NCI-H69 (cell line): ENCODE results near the gene C18orf63.
"Not testable (repeated sequence)": the region's sequence is repeated elsewhere in the genome, so short reads cannot be mapped to it uniquely, and the experiment has no call there.

Experiments
- DNase-seq: peaks from one replicate; lab custom pipeline; 2025; lab: John Stamatoyannopoulos, UW

C18orf63 gene

GRCh38 chr18:74315464-74316256 lies at the start of gene C18orf63:
C18orf63 (plus strand) TSS chr18:74315839; CDS start chr18:74317866, 2,027 bp downstream.
- no peak for DNase-seq

GRCh38 chr18:74266161-74266560 lies 49.5 kb upstream of the C18orf63 start:
- no peak for DNase-seq

GRCh38 chr18:74268175-74268574 lies 47.5 kb upstream of the C18orf63 start:
- DNase-seq = no peak

GRCh38 chr18:74268933-74269620 lies 46.6 kb upstream of the C18orf63 start:
- DNase-seq = no peak

- DNase-seq = no peak
These were observed 44.0 kb upstream of the C18orf63 start for GRCh38 chr18:74271635-74272034.

GRCh38 chr18:74273394-74273793 lies 42.2 kb upstream of the C18orf63 start:
- DNase-seq = peak; percentile 87

GRCh38 chr18:74274700-74275099 lies 40.9 kb upstream of the C18orf63 start:
- DNase-seq = no peak

GRCh38 chr18:74275736-74276135 lies 39.9 kb upstream of the C18orf63 start:
- DNase-seq = no peak

GRCh38 chr18:74276609-74277008 lies 39.0 kb upstream of the C18orf63 start:
- no peak for DNase-seq

GRCh38 chr18:74277296-74277695 lies 38.3 kb upstream of the C18orf63 start:
- peak; percentile 15 for DNase-seq

- peak; percentile 20 for DNase-seq
These were observed 37.6 kb upstream of the C18orf63 start for GRCh38 chr18:74278058-74278457.

- no peak for DNase-seq
These were observed 36.7 kb upstream of the C18orf63 start for GRCh38 chr18:74278983-74279382.

GRCh38 chr18:74281011-74281979 lies 34.3 kb upstream of the C18orf63 start:
- peak; percentile 97 for DNase-seq

GRCh38 chr18:74281980-74282754 lies 33.5 kb upstream of the C18orf63 start:
- peak; percentile 81 for DNase-seq

- peak; percentile 29 for DNase-seq
These were observed 32.7 kb upstream of the C18orf63 start for GRCh38 chr18:74282755-74283554.

GRCh38 chr18:74283646-74284045 lies 32.0 kb upstream of the C18orf63 start:
- no peak for DNase-seq

- DNase-seq = peak; percentile 91
These were observed 31.3 kb upstream of the C18orf63 start for GRCh38 chr18:74284191-74284979.

- peak; percentile 61 for DNase-seq
These were observed 30.7 kb upstream of the C18orf63 start for GRCh38 chr18:74284980-74285355.

- not testable (repeated sequence) for DNase-seq
These were observed 30.1 kb upstream of the C18orf63 start for GRCh38 chr18:74285583-74285982.
